ENCODE data around the gene XRRA1. TPM values are rescaled to one million over a fixed set of nuclear protein-coding genes. Genes with fewer than 3 reads are reported as not detected.
A peak's percentile ranks its signal among the peaks of the same experiment; 100 is the strongest.

Gene XRRA1
- total RNA-seq, 1 donor from 2014 or later, result 3.9 TPM

DNA sequence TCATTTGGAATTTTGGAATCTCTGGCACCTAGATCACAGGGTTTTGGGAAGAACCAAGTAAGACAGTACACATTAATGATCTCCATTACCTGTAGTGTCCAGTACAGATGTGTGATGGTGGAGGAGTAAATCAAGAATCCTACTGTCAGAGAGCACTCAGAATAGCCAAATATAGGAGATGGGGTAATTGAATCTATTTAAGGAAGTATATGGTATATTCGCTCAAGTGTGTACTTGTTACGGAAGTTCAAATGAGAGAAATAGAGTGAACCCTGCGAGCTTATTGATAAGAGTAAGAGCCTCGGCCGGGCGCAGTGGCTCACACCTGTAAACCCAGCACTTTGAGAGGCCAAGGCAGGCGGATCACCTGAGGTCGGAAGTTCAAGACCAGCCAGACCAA, 2.3 kb upstream of the XRRA1 start:
- peak overlapping the region; percentile 98 for H3K4me3 Mint-ChIP-seq
- Histone ChIP-seq H3K4me2 (peak overlapping the region; percentile 98), H3F3A (ENCODE audit: low read depth) (no peaks in the 10 kb centered on the region), H3K36me3 (no peaks in the 10 kb centered on the region), H3K9ac (no peak overlapping the region), H3K79me2 (ENCODE audit: low read depth) (peaks cover 75% of the 10 kb centered on the region), H3K9me3 (ENCODE audit: low read depth) (no peaks in the 10 kb centered on the region), H4K20me1 (ENCODE audit: low read depth) (peaks cover 10% of the 10 kb centered on the region), H3K4me1 (peaks cover 5% of the 10 kb centered on the region), H3K27me3 (no peaks in the 10 kb centered on the region), H3K27ac (no peak overlapping the region), H2AFZ (replicated peaks) (no peak overlapping the region), H3K4me3 (no peak overlapping the region)
- DNase-seq (ENCODE audit: low spot score), result no peak
- peaks cover 19% of the 10 kb centered on the region for H3K4me1 Mint-ChIP-seq
- TF ChIP-seq EZH2 (IDR thresholded peaks at IDR 0.05) (no peak), EZH2phosphoT487 (IDR thresholded peaks at IDR 0.05) (no peak)
- TF ChIP-seq, protein P1, sequence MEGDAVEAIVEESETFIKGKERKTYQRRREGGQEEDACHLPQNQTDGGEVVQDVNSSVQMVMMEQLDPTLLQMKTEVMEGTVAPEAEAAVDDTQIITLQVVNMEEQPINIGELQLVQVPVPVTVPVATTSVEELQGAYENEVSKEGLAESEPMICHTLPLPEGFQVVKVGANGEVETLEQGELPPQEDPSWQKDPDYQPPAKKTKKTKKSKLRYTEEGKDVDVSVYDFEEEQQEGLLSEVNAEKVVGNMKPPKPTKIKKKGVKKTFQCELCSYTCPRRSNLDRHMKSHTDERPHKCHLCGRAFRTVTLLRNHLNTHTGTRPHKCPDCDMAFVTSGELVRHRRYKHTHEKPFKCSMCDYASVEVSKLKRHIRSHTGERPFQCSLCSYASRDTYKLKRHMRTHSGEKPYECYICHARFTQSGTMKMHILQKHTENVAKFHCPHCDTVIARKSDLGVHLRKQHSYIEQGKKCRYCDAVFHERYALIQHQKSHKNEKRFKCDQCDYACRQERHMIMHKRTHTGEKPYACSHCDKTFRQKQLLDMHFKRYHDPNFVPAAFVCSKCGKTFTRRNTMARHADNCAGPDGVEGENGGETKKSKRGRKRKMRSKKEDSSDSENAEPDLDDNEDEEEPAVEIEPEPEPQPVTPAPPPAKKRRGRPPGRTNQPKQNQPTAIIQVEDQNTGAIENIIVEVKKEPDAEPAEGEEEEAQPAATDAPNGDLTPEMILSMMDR (IDR thresholded peaks at IDR 0.05), result no peak
- H3K36me3 Mint-ChIP-seq, result peaks cover 22% of the 10 kb centered on the region
- H3K27ac Mint-ChIP-seq, result no peak overlapping the region
- peaks cover 2% of the 10 kb centered on the region for H3K9me3 Mint-ChIP-seq
- peaks cover 4% of the 10 kb centered on the region for H3K27me3 Mint-ChIP-seq (ENCODE audit: insufficient read depth, low read depth)

GRCh38 chr11:74950374-74950969, 1.6 kb upstream of the XRRA1 start:
- TF ChIP-seq EZH2 (IDR thresholded peaks at IDR 0.05) (no peak), EZH2phosphoT487 (IDR thresholded peaks at IDR 0.05) (no peak)
- TF ChIP-seq, protein P1 (IDR thresholded peaks at IDR 0.05), result no peak
- Histone ChIP-seq H3K27ac (no peak overlapping the region), H3K27me3 (no peaks in the 10 kb centered on the region), H2AFZ (replicated peaks) (no peak overlapping the region), H3K4me2 (peak overlapping the region; percentile 98), H3K79me2 (ENCODE audit: low read depth) (peaks cover 68% of the 10 kb centered on the region), H3K36me3 (no peaks in the 10 kb centered on the region), H4K20me1 (ENCODE audit: low read depth) (peaks cover 6% of the 10 kb centered on the region), H3K4me1 (peaks cover 5% of the 10 kb centered on the region), H3K9ac (peak overlapping the region; percentile 91), H3K9me3 (ENCODE audit: low read depth) (no peaks in the 10 kb centered on the region), H3K4me3 (peak overlapping the region; percentile 96), H3F3A (ENCODE audit: low read depth) (no peaks in the 10 kb centered on the region)
- Mint-ChIP-seq H3K27me3 (ENCODE audit: insufficient read depth, low read depth) (peaks cover 4% of the 10 kb centered on the region), H3K9me3 (peaks cover 2% of the 10 kb centered on the region), H3K27ac (peak overlapping the region; percentile 89), H3K4me3 (peak overlapping the region; percentile 98), H3K36me3 (peaks cover 22% of the 10 kb centered on the region), H3K4me1 (peaks cover 19% of the 10 kb centered on the region)
- DNase-seq (ENCODE audit: low spot score), result no peak

- H3K9me3 ChIP-seq (ENCODE audit: low read depth), result no peaks in the 10 kb centered on the region
- Mint-ChIP-seq H3K27me3 (ENCODE audit: insufficient read depth, low read depth) (peaks cover 4% of the 10 kb centered on the region), H3K4me1 (peaks cover 19% of the 10 kb centered on the region), H3K36me3 (peaks cover 18% of the 10 kb centered on the region), H3K4me3 (peak overlapping the region; percentile 98), H3K27ac (peak overlapping the region; percentile 97), H3K9me3 (peaks cover under 1% of the 10 kb centered on the region)
- no peaks in the 10 kb centered on the region for H3K36me3 ChIP-seq
- H4K20me1 ChIP-seq (ENCODE audit: low read depth), result no peaks in the 10 kb centered on the region
- H3K4me1 ChIP-seq, result peaks cover 5% of the 10 kb centered on the region
- peak overlapping the region; percentile 66 for H2AFZ ChIP-seq (replicated peaks)
- peak overlapping the region; percentile 91 for H3K9ac ChIP-seq
- TF ChIP-seq EZH2phosphoT487 (IDR thresholded peaks at IDR 0.05) (no peak), EZH2 (IDR thresholded peaks at IDR 0.05) (no peak)
- TF ChIP-seq, protein P1 (IDR thresholded peaks at IDR 0.05), result no peak
- H3K4me3 ChIP-seq, result peak overlapping the region; percentile 96
- H3K79me2 ChIP-seq (ENCODE audit: low read depth), result peaks cover 61% of the 10 kb centered on the region
- H3K27ac ChIP-seq, result peak overlapping the region; percentile 6
- no peaks in the 10 kb centered on the region for H3F3A ChIP-seq (ENCODE audit: low read depth)
- H3K27me3 ChIP-seq, result no peaks in the 10 kb centered on the region
- H3K4me2 ChIP-seq, result peak overlapping the region; percentile 98
- no peak for DNase-seq (ENCODE audit: low spot score)
These were observed 854 bp upstream of the XRRA1 start for GRCh38 chr11:74949753-74950137.

Data from neural progenitor cell (in vitro differentiated cells).